Type B pancreatic cell (in vitro differentiated cells): Measurements from ENCODE around the gene CD8B2. TPM values are rescaled to one million over a fixed set of nuclear protein-coding genes. Genes with fewer than 3 reads are reported as not detected.

Experiments
- DNase-seq: peaks from one replicate; pipeline ENCODE4 v3.0.0; 2021; ENCODE audit warnings: mixed read lengths; ENCODE audit not compliant: unreplicated experiment; ENCODE audit errors: extremely low spot score
- H3K27ac Mint-ChIP-seq: 2 replicates; pipeline ENCODE4 v1.8.0; 2021; ENCODE audit warnings: mild to moderate bottlenecking, mixed read lengths
- H3K27me3 Mint-ChIP-seq: 2 replicates; pipeline ENCODE4 v1.8.0; 2021; ENCODE audit warnings: mixed read lengths
- H3K36me3 Mint-ChIP-seq: 2 replicates; pipeline ENCODE4 v1.8.0; 2021; ENCODE audit warnings: mixed read lengths
- H3K4me1 Mint-ChIP-seq: one replicate; pipeline ENCODE4 v1.8.0; 2021; ENCODE audit warnings: mixed read lengths; ENCODE audit not compliant: unreplicated experiment
- H3K4me3 Mint-ChIP-seq: 2 replicates; pipeline ENCODE4 v1.8.0; 2021; ENCODE audit warnings: mild to moderate bottlenecking, mixed read lengths
- H3K9me3 Mint-ChIP-seq: 2 replicates; pipeline ENCODE4 v1.8.0; 2021; ENCODE audit warnings: mixed read lengths
- CTCF ChIP-seq: fragments of 200-600 bp; sonication (generic); conservative IDR thresholded peaks from 2 replicates; pipeline ENCODE4 v1.5.0; 2021; ENCODE audit warnings: antibody characterized with exemption, mild to moderate bottlenecking
- total RNA-seq: library from RNA; stranded (reverse); gene quantifications from 2 replicates; pipeline ENCODE4 v1.2.1, GENCODE V29; 2021; ENCODE audit warnings: low replicate concordance

CD8B2 gene
- total RNA-seq, 1 donor from 2014 or later, result 0.31 TPM

- H3K27me3 Mint-ChIP-seq, result peaks cover 8% of the 10 kb centered on the region
Measured at GRCh38 chr2:106537791-106538191, 50.6 kb downstream of the CD8B2 start.

GRCh38 chr2:106540886-106541285 lies 53.7 kb downstream of the CD8B2 start:
- peaks cover 15% of the 10 kb centered on the region for H3K4me1 Mint-ChIP-seq
- no peak overlapping the region for H3K4me3 Mint-ChIP-seq
- no peak overlapping the region for H3K27ac Mint-ChIP-seq
- no peak for TF ChIP-seq CTCF
- H3K9me3 Mint-ChIP-seq, result no peaks in the 10 kb centered on the region
- no peak for DNase-seq
- no peaks in the 10 kb centered on the region for H3K36me3 Mint-ChIP-seq
- H3K27me3 Mint-ChIP-seq, result peaks cover 8% of the 10 kb centered on the region

More at GRCh38 chr2:106537791-106538191, 50.6 kb downstream of the CD8B2 start:
- Mint-ChIP-seq H3K4me3 (no peak overlapping the region), H3K4me1 (peaks cover 18% of the 10 kb centered on the region), H3K36me3 (no peaks in the 10 kb centered on the region), H3K27ac (no peak overlapping the region), H3K9me3 (no peaks in the 10 kb centered on the region)
- no peak for TF ChIP-seq CTCF
- DNase-seq, result no peak

GRCh38 chr2:106541333-106541732 lies 54.2 kb downstream of the CD8B2 start:
- TF ChIP-seq CTCF, result no peak
- Mint-ChIP-seq H3K27me3 (peaks cover 8% of the 10 kb centered on the region), H3K4me1 (peaks cover 15% of the 10 kb centered on the region), H3K27ac (no peak overlapping the region), H3K9me3 (no peaks in the 10 kb centered on the region), H3K4me3 (no peak overlapping the region), H3K36me3 (no peaks in the 10 kb centered on the region)
- no peak for DNase-seq

- peak; percentile 83 for DNase-seq
- Mint-ChIP-seq H3K27me3 (peaks cover 8% of the 10 kb centered on the region), H3K36me3 (no peaks in the 10 kb centered on the region), H3K27ac (peak overlapping the region; percentile 48), H3K4me1 (peaks cover 14% of the 10 kb centered on the region), H3K4me3 (peak overlapping the region; percentile 81), H3K9me3 (no peaks in the 10 kb centered on the region)
- TF ChIP-seq CTCF, result peak; percentile 98
Measured at GRCh38 chr2:106542746-106543359, 55.7 kb downstream of the CD8B2 start.

GRCh38 chr2:106545007-106545406 lies 57.8 kb downstream of the CD8B2 start:
- no peaks in the 10 kb centered on the region for H3K36me3 Mint-ChIP-seq
- H3K27ac Mint-ChIP-seq, result no peak overlapping the region
- TF ChIP-seq CTCF, result no peak
- peaks cover 15% of the 10 kb centered on the region for H3K4me1 Mint-ChIP-seq
- peaks cover 8% of the 10 kb centered on the region for H3K27me3 Mint-ChIP-seq
- DNase-seq, result no peak
- H3K4me3 Mint-ChIP-seq, result no peak overlapping the region
- no peaks in the 10 kb centered on the region for H3K9me3 Mint-ChIP-seq
